Eye (tissue), 1 donor: Measurements from ENCODE around the gene TTLL11.

Experiments used
- DNase-seq: peaks from one replicate; pipeline ENCODE4 v3.0.0-alpha.2; 2015

The TTLL11 gene

DNA sequence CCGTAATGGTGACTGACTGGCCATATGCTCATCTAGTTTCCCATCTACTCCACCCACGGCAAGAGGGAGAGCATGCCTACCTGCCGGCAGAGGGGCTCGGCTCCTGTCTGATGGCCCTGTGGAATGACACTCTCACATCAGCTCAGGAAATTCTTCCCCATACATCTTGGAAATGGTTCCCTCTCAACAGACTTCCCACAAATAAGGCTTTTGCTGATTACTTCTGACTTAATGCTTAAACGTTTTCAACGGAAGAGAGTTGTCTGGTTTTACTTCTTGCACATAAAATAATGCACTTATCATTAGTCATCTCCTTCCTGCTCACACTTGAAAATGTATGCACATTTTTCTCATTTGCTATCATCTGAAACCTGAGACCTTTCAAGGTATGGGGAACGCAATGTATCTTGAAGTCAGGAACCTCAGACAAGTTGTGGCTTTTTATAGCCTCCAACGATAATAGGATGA is 129.5 kb downstream of the TTLL11 start:
- DNase-seq = no peak

GRCh38 chr9:121962421-121962820 is 130.7 kb downstream of the TTLL11 start:
- DNase-seq = no peak

DNA sequence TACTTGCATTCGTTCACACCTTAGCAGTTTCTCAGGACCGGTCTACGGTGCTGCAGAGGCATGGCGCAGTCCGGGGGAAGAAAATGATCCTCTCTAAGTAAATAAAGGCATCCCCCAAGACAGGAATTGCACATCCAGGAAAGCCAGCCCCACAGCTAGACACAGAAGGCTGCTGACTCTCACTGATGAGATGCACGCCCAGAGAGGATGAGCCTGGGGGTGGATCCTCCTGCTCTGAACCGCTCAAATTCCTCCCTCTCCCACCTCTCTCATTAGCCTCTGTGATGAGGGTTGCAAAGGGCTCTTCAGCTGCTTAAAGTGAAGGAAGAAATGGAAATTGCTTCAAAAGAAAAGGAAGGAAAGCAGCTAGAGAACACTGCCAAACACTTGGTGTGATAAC is 132.4 kb downstream of the TTLL11 start:
- no peak for DNase-seq

GRCh38 chr9:121958530-121958929 is 134.6 kb downstream of the TTLL11 start:
- DNase-seq = no peak

DNA sequence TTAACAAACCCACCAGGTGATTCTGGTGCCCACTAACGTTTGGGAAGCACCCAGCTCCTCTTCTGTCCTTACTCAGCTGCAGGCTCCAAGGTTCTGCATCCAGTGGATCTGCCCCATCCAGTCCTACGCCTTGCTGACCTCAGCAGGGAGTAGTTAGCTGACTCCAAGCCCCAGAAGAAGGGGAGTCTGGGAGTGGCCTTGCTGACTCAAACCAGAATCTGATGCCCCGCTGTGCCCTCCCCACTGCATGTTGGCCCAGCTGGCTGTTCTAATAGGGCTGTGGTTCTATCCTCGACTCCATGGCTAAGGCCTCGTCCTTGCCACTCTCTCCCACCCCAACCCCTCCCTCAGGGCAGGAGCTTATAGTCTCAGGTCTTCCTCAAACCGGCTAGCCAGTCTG is 136.3 kb downstream of the TTLL11 start:
- no peak for DNase-seq

DNA sequence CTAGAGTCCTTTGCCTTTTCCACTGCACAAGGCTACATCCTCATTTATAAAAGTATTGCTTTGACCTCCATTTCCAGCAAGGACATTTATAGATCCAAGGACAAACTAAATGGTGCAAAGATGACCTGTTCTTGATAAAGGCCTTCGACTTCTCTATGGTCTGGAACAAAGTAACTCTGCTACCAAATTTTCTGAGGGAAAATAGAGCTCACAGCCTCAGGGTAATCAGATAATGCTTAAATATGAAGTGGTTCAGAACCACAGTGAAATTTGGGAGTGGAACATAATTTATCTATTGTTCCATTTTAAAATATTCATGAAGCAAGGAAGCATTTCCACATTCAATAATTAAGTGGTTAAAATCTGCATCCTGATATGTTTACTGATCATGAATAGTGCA is 137.5 kb downstream of the TTLL11 start:
- DNase-seq = no peak

DNA sequence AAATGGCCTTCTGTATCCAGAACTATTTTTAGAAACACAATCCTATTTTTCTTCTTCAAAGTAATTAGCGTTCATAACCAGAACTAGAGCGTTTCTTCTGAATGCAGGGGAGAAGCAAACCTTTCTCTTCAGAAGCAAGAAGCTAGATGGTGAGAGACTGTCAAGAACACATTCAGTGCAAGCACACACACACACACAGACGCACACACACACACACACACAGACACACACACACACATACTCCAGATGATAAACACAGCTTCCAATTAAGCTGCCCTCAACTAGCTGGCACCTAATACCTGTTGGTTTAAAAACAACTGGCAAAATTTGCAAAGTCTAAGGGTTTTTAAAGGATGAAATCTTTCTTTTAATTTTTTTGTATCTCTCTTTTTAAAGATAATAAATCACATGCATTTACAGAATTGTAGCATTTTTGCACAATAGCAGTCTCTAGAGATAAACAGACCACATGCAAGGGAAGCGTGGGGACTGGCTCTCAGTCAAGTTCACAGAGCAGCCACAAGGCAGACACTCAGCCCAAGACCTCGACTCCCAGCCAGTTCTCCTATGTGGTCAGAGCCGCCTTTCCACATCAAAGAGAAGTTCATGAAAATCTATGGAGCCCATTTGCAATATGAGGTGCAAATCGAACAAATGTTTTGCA is 138.5 kb downstream of the TTLL11 start:
- DNase-seq = no peak

DNA sequence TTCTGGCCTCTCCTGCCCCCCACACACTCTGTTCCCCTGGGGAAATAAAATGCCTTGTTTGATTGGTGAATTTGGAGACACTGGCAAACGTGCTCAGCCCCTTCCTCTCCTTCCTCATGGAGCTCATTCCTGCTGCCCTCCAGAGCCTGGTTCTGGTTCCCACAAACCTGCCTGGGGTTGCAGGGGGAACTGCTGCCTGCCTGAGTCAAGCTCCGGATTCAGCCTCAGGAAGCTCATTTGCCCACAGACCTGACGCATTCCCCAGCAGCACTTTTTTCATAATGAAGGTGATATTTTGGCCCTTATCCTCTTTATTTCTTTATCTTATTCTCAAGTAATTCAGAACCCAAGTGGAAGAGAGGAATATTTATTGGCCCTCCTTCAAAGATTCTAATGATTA is 140.5 kb downstream of the TTLL11 start:
- DNase-seq = no peak

DNA sequence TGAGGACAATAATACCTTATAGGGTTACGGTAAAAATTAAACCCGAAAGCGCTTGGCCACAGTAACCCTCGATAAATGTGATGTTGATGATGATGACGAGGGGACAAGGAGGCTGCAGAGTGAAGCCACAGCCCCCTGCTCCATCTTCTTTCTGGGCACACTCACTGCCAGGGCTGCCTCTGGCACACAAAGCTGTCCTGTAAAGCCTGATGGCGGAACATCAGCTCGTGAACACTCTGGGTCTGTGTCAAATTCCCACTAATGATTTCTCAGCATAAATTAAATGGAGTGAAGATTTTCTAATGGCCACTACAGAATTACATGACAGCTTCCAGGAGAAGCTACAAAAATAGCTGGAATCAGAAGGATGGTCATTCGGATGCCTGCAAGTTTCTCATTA is 142.2 kb downstream of the TTLL11 start:
- no peak for DNase-seq

GRCh38 chr9:121950441-121950840 is 142.7 kb downstream of the TTLL11 start:
- no peak for DNase-seq

GRCh38 chr9:121949766-121950165 is 143.3 kb downstream of the TTLL11 start:
- no peak for DNase-seq

DNA sequence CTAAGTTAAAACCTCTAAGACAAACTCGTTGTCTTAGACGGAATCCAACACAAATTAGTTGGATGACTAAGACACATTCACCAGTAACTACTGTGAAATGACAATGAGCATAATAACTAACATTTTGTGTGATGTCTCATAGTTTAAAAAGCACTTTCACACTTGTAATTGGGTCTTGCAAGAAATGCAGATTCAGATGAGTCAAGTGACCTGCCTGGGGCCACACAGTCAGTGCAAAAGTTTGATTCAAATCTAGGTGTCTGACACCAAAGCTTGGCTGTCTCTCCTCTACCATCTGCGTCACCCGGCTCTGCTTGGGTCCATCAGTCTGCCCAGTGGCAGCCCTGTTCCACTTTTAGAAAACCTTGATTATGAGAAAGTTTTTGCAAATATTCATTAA is 143.7 kb downstream of the TTLL11 start:
- no peak for DNase-seq

GRCh38 chr9:121947775-121948174 is 145.3 kb downstream of the TTLL11 start:
- no peak for DNase-seq

DNA sequence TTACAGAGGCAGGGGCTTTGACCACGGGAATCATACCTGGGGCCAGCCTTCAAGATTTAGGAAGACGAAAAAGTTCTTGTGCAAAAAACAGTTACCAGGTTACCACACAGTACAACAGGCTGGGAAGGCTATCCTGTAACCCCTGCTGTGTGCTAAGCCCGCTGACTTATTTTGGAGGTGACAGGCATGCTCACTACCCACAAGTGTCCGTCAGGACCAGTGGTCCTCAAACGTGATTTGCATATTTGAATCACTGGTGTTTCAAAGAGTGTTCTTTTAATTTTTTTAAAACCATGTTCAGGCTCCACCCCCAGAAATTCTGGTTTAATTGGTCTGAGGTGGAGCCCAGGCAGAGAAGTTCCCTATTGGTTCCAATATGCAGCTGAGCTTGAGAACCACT is 146.6 kb downstream of the TTLL11 start:
- no peak for DNase-seq

GRCh38 chr9:121945849-121946248 is 147.3 kb downstream of the TTLL11 start:
- DNase-seq = no peak

DNA sequence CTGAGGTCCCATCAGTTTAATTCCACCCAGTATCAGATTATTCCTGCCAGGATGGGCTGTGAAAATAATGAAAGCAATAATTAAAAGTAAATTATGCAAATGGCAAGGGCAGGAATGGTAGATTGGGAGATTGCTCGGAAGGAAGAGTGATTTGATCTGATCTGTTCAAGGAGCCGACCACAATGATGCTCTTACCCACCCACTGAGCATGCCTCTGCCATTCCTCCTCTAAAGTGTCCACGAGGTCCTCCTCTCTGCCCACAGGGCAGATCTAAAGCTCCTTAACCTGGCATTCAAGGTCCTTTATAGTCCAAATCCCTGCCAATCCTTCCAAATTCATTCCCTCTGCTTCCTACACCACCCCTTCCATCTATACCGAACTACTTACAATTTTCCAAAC is 147.8 kb downstream of the TTLL11 start:
- no peak for DNase-seq

DNA sequence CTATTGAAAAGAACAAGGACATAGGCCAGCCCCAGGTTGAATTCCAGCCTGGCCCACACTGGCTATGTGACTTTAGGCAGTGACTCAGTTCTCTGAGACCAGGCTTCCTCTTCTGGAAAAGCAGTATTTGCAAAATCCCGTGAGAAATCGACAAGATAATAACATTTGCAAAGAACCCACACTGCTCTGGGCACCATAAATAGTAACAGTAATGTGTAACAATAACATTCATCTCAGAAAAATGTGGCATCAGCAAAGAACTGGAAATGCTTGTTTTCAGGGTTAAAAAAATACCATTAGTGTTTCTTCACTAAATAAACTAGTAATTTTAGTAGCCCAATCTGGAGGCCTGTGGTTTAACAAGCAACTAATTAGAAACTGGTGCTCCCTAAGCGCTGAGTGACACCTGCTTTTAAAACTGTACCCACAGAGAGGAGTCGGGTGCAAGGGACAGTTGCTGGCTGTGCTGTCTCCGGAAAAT is 148.4 kb downstream of the TTLL11 start:
- no peak for DNase-seq

- no peak for DNase-seq
These were observed 149.6 kb downstream of the TTLL11 start for GRCh38 chr9:121943463-121943862.

GRCh38 chr9:121942866-121943382 is 150.2 kb downstream of the TTLL11 start:
- DNase-seq = no peak

DNA sequence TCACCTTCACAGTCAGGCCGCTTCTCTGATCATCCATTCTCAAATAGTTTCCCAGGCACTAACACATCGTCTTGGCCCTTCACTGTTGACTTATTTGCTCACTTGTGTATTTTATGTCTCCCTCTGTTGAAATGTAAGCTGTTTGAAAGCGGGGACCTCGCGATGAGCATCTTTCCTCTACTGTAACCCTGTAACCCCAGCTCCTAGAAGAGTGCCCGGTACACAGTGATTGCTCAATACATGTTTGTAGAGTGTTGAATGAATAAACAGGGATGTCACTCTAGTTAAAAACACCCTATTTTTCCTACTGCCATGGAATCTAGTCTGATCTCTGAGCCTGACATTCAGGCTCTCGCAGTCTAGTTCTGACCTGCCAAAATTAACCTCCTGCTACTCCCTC is 150.8 kb downstream of the TTLL11 start:
- no peak for DNase-seq

- no peak for DNase-seq
These were observed 153.5 kb downstream of the TTLL11 start for GRCh38 chr9:121939643-121940042.

- DNase-seq = no peak
These were observed 154.5 kb downstream of the TTLL11 start for GRCh38 chr9:121938621-121939020.

GRCh38 chr9:121937240-121937639 is 155.9 kb downstream of the TTLL11 start:
- DNase-seq = no peak

GRCh38 chr9:121935739-121936138 is 157.4 kb downstream of the TTLL11 start:
- DNase-seq = no peak

GRCh38 chr9:121930956-121931355 is 162.2 kb downstream of the TTLL11 start:
- no peak for DNase-seq
